Heart left ventricle (tissue), 16 donors: ENCODE data around the gene LRRIQ1. TPM values are rescaled to one million over a fixed set of nuclear protein-coding genes. Genes with fewer than 3 reads are reported as not detected.

Experiments
- ATAC-seq, 4 donors: fragments of 200-7000 bp; cut with Tn5 transposase; one replicate each; pipeline ENCODE4 v1.9.1; 2020 to 2022; ENCODE audit warnings: moderate library complexity in 4 of 4, mild to moderate bottlenecking in 3 of 4, moderate number of reproducible peaks in 1 of 4
- DNase-seq, 5 donors: peaks; one replicate each; pipeline ENCODE4 v3.0.0-alpha.2; 2020
- H3K27ac ChIP-seq, 12 donors: fragments of 200-600 bp; sonication (generic) in 4 of 12; one replicate each; pipeline versions ENCODE4 v1.5.0 to v1.8.0; 2016 to 2022; ENCODE audit warnings: mild to moderate bottlenecking in 2 of 12
- H3K27me3 ChIP-seq, 9 donors: fragments of 200-600 bp; sonication (generic) in 2 of 9; one replicate each; pipeline versions ENCODE4 v1.5.1 to v1.8.0; 2016 to 2022; ENCODE audit warnings: mild to moderate bottlenecking in 3 of 9
- H3K36me3 ChIP-seq, 9 donors: fragments of 200-600 bp; sonication (generic) in 2 of 9; one replicate each; pipeline versions ENCODE4 v1.5.0 to v1.8.0; 2018 to 2022; ENCODE audit warnings: mild to moderate bottlenecking in 2 of 9
- H3K4me1 ChIP-seq, 12 donors: fragments of 200-600 bp; sonication (generic) in 4 of 12; one replicate each; pipeline versions ENCODE4 v1.5.0 to v1.8.0; 2016 to 2022; ENCODE audit warnings: mild to moderate bottlenecking in 3 of 12
- H3K4me3 ChIP-seq, 12 donors: fragments of 200-600 bp; sonication (generic) in 4 of 12; one replicate each; pipeline versions ENCODE4 v1.5.0 to v1.8.0; 2017 to 2022; ENCODE audit warnings: mild to moderate bottlenecking in 9 of 12, moderate library complexity in 4 of 12
- H3K9me3 ChIP-seq, 12 donors: fragments of 200-600 bp; sonication (generic) in 4 of 12; one replicate each; pipeline versions ENCODE4 v1.5.0 to v1.8.0; 2016 to 2022; ENCODE audit warnings: mild to moderate bottlenecking in 1 of 12
- CTCF ChIP-seq, 12 donors: fragments of 200-600 bp; sonication (generic) in 4 of 12; IDR thresholded peaks; one replicate each; pipeline versions ENCODE4 v1.5.0 to v1.8.0; 2018 to 2022; ENCODE audit warnings: antibody characterized with exemption in 12 of 12, mild to moderate bottlenecking in 5 of 12
- POLR2A ChIP-seq, 2 donors: fragments of 450-650 bp; IDR thresholded peaks; one replicate each; pipeline ENCODE4 v1.6.1; 2017; ENCODE audit warnings: antibody characterized with exemption in 2 of 2, mild to moderate bottlenecking in 2 of 2, moderate library complexity in 2 of 2
- WGBS, 4 donors: extraction: QIAGEN DNeasy Blood & Tissue Kit in 2 of 4; methylation state at CpG; one replicate each; pipeline versions ENCODE4 v1.1.5 to v1.1.7; 2013 to 2018; 5-methylcytosine and 5-hydroxymethylcytosine counted together
- intact Hi-C, 10 donors: fragments of 100-400 bp; cut with DNase I; formaldehyde crosslinking; loops; one replicate each; pipeline versions ENCODE4 v1.11.1 to v1.14.2; 2022
- polyA plus RNA-seq, 2 donors: library from polyadenylated mRNA; stranded (reverse); fragments of 200-250 nt; gene quantifications; one replicate each; pipeline ENCODE4 v1.2.3, GENCODE V29; 2013
- total RNA-seq, 9 donors: library from RNA; depleted of rRNA in 2 of 9; stranded (reverse); fragments of >200 nt in 2 of 9; fragmentation: NEBNext Ultra II Directional in 3 of 9; extraction: Animal tissue kit (Norgen Biotek cat#: 25700) in 3 of 9; gene quantifications; one replicate each; pipeline versions ENCODE4 v1.1.0 to v1.2.4, GENCODE V29; 2016 to 2023
- donor health status: ischemic (EF 13 %, LVEDD 7.1; RV severe dilation, severe dysfunction).
- donor health status: healthy with polysubstance abuse.
- donor health status: DM: no; HTN: yes; CAD: no.
- donor health status: DM: no; HTN: no; CAD: no.
- donor health status: ischemic (EF 25% LVEDD 6.9; RV normal size, moderate dysfunction).
- donor health status: ischemic (EF 25% LVEDD 5.7; RV mildly dilated, moderate dysfunction).
- donor health status: healthy.
- donor health status: DM: yes; HTN: yes; CAD: no.
- donor health status: ischemic (EF 35%, LVEDD 5.7; RV mildly dilated, moderate dysfunction).
- donor health status: nonischemic (EF 11% LVEDD 7.7; RV severe dilation, severe dysfunction).
- donor health status: DM: yes; HTN: yes; CAD: no.
- donor health status: PGD.
- donor health status: ischemic (EF 29% LVEDD 5.4; RV normal size, mild dysfunction).
- donor health status: nonischemic (EF 23%, LVEDD 6.1; RV moderate dilation, normal function).

Gene LRRIQ1
- total and polyA plus RNA-seq, 11 donors, result 0.04 to 0.72 (median 0.41) TPM; not detected in 3

GRCh38 chr12:85017133-85017532 is 19.0 kb upstream of the LRRIQ1 start:
- H3K4me1 ChIP-seq, result no peaks in the 10 kb centered on the region
- no peak for TF ChIP-seq POLR2A (IDR thresholded peaks at IDR 0.05)
- TF ChIP-seq CTCF (IDR thresholded peaks at IDR 0.05), result no peak
- no peaks in the 10 kb centered on the region for H3K36me3 ChIP-seq
- H3K27me3 ChIP-seq, result no peaks in the 10 kb centered on the region
- DNase-seq, result no peak
- no peaks in the 10 kb centered on the region for H3K9me3 ChIP-seq
- H3K27ac ChIP-seq, result no peak overlapping the region
- no peak for ATAC-seq
- H3K4me3 ChIP-seq, result no peak overlapping the region
- WGBS, 4 donors, result 68 to 85% (median 79%) methylated on average over 3 of the region's 3 CpGs
- intact Hi-C loops, result no loop called here

GRCh38 chr12:85017618-85018017 is 18.5 kb upstream of the LRRIQ1 start:
- Histone ChIP-seq H3K4me1 (no peaks in the 10 kb centered on the region), H3K9me3 (no peaks in the 10 kb centered on the region), H3K4me3 (no peak overlapping the region), H3K36me3 (no peaks in the 10 kb centered on the region), H3K27me3 (no peaks in the 10 kb centered on the region), H3K27ac (no peak overlapping the region)
- DNase-seq, result no peak
- ATAC-seq, result no peak
- TF ChIP-seq CTCF (IDR thresholded peaks at IDR 0.05), result no peak
- TF ChIP-seq POLR2A (IDR thresholded peaks at IDR 0.05), result no peak
- intact Hi-C loops, result no loop called here

GRCh38 chr12:85018098-85018497 is 18.1 kb upstream of the LRRIQ1 start:
- intact Hi-C loops, result no loop called here
- 53 to 69% (median 64%) methylated on average over 2 of the region's 2 CpGs for WGBS, 4 donors
- Histone ChIP-seq H3K9me3 (no peaks in the 10 kb centered on the region), H3K36me3 (no peaks in the 10 kb centered on the region), H3K27me3 (no peaks in the 10 kb centered on the region), H3K4me1 (no peaks in the 10 kb centered on the region), H3K27ac (no peak overlapping the region), H3K4me3 (no peak overlapping the region)
- no peak for TF ChIP-seq CTCF (IDR thresholded peaks at IDR 0.05)
- TF ChIP-seq POLR2A (IDR thresholded peaks at IDR 0.05), result no peak
- no peak for ATAC-seq
- DNase-seq, result no peak

GRCh38 chr12:85029456-85029855 is 6.7 kb upstream of the LRRIQ1 start:
- H3K27me3 ChIP-seq, result peaks cover 0 to 4% (median 0%) of the 10 kb centered on the region in 9 donors
- no peaks in the 10 kb centered on the region for H3K9me3 ChIP-seq
- TF ChIP-seq POLR2A (IDR thresholded peaks at IDR 0.05) (no peak), CTCF (IDR thresholded peaks at IDR 0.05) (peak; percentile 23 to 65 (median 50))
- H3K4me1 ChIP-seq, result no peaks in the 10 kb centered on the region
- no peak for DNase-seq
- ATAC-seq, result no peak
- no peak overlapping the region for H3K4me3 ChIP-seq
- intact Hi-C loops, result loop anchor here in 8 of 10 donors (1.0 to 5.0 kb wide), 4 partner anchors 152 to 157 kb away; no protein-coding TSS in a partner anchor
- no peak overlapping the region for H3K27ac ChIP-seq
- no peaks in the 10 kb centered on the region for H3K36me3 ChIP-seq
